AG09319 (cell line): ENCODE measurements around the gene SGCA.

Experiments
- DNase-seq: peaks from one replicate; pipeline ENCODE4 v3.0.0-alpha.2; 2010; ENCODE audit warnings: low read depth; ENCODE audit errors: extremely low read depth
- CTCF ChIP-seq: IDR thresholded peaks from 2 replicates; pipeline ENCODE4 v1.5.1; 2011; ENCODE audit warnings: low read depth, mild to moderate bottlenecking, inconsistent platforms, low read length, moderate library complexity

Gene SGCA

GRCh38 chr17:50211249-50212120, 45.7 kb downstream of the SGCA start:
- DNase-seq: no peak
- no peak for TF ChIP-seq CTCF

DNA sequence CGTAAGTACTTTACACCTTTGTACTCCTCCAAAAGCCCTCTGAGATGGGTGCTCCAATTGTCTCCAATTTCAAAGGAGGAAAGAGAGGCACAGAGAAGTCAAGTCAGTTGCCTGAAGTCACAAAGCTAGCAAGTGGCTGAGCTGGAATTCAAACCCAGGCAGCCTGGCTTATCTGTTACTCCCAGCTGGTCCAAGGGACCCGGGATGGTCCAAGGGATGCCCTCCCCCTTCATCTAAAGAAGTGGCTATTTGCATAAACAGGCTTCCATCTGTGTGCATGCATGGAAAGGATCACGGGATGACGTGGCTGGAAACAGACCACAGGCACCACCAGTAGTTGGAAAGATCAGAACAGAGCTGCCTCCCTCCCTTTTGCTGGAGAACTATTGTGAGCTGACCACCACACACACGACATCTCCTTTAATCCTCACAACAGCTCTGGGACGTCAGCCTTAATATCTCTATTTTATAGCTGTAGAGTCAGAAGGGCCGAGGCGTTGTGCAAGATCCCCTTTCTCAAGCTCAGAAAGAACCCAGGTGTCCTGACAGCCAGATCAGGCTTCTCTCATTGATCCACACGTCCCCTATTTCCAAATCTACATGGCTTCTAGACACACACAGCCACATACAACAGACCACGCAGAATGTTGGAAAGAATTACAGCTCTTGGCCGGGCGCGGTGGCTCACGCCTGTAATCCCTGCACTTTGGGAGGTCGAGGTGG, 46.5 kb downstream of the SGCA start:
- TF ChIP-seq CTCF: no peak
- no peak for DNase-seq

DNA sequence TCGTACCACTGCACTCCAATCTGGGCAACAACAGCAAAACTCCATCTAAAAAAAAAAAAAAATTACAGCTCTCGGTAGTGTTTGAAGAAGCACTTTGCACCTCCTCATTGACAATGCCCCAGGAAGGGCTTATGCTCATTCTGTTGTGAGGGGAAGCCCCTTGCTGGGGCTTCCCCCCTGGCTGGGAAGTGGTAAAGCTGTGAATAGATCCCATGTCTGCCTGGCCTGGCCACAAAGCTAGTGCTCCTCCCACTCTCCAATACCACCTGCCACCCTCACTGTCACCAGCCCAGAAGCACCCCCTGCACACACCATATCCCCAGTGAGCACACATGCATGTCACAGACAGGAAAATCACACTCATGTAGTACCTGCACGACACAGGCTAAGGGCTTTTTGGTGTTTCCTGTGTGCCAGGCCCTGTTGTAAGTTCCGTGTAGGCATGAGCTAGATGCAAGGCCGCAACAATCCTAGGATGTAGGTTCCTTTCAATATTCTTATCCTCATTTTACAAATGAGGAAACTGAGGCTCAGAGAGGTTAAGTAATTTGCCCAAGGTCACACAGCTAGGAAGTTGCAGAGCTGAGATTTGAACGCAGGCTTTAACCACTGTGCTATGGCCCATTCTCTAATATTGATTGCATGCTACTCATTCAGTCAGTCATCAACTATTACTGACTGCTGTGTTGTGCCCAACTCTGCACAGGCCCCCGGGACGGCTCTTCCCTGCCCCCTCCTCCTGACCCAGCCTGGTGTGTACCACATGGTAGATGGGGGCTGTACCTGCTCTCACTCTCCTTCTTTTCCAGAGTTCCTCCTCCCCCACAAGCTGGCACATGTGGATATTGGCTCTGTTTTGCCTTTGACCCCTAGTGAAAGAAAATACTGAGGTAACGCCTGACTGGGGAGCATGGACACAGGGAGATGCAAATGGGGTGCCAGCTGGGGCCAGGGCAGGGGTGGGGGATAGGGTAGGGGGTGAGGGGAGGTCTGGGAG, 47.5 kb downstream of the SGCA start:
- no peak for DNase-seq
- no peak for TF ChIP-seq CTCF

DNA sequence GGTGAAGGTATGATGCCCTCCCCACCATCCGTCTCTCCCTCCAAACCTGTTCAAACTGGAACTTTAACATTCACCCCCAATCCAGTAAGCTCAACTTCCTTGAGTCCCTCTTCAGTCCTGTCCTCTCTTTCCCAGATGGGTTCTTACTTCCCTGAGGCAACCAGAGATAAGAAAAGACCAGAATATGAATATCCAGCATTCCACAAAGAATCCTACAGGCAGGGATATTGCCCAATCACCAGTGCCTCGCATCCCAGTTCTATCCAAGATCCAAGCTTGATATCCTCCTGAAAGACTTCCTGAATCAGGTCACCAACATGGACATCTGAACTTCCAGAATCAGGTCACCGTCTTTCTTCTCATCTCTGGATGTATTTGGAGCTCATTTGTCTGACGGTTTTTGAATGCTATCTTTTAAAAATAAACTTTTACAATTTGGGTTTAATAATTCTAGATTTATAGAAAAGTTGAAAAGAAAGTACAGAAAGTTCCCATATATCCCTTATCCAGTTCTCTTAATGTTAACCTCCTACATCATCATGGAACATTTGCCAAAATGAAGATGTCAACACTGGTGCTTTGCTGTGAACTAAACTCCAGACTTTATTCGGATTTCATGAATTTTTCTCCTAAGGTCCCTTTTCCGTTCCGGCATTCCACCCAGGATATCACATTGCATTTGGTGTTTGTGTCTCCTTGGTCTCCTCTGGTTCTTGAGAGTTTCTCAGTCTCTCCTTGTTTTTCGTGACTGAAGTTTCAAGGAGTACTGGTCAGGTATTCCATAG, 49.4 kb downstream of the SGCA start:
- no peak for DNase-seq
- no peak for TF ChIP-seq CTCF

- DNase-seq: no peak
- no peak for TF ChIP-seq CTCF
Measured at GRCh38 chr17:50217591-50217990, 51.8 kb downstream of the SGCA start.

- no peak for TF ChIP-seq CTCF
- no peak for DNase-seq
Measured at GRCh38 chr17:50218071-50218759, 52.4 kb downstream of the SGCA start.
